GM12874 (cell line): ENCODE results near the gene BID.

ENCODE experiments used
- CTCF ChIP-seq: IDR thresholded peaks from 2 replicates; pipeline ENCODE4 v1.5.1; 2011; ENCODE audit warnings: low read depth, mild to moderate bottlenecking, control low read depth, low read length, moderate library complexity; ENCODE audit not compliant: insufficient read depth

Gene BID

GRCh38 chr22:17700778-17701177 is 73.5 kb downstream of the BID start:
- TF ChIP-seq CTCF, result no peak

GRCh38 chr22:17699696-17700340 is 74.5 kb downstream of the BID start:
- TF ChIP-seq CTCF, result no peak

- no peak for TF ChIP-seq CTCF
Observed at GRCh38 chr22:17698948-17699347, 75.3 kb downstream of the BID start.

- TF ChIP-seq CTCF, result no peak
Observed at GRCh38 chr22:17695986-17696385, 78.3 kb downstream of the BID start.

GRCh38 chr22:17694752-17695151 is 79.5 kb downstream of the BID start:
- TF ChIP-seq CTCF, result no peak

- no peak for TF ChIP-seq CTCF
Observed at GRCh38 chr22:17694193-17694592, 80.1 kb downstream of the BID start.

- no peak for TF ChIP-seq CTCF
Observed at GRCh38 chr22:17692841-17693240, 81.4 kb downstream of the BID start.
